Smooth muscle cell (in vitro differentiated cells): Measurements from ENCODE around the gene EVI5L. TPM values are rescaled to one million over a fixed set of nuclear protein-coding genes. Genes with fewer than 3 reads are reported as not detected.

Source experiments
- DNase-seq: peaks from one replicate; lab custom pipeline; 2025; ENCODE audit not compliant: unreplicated experiment; lab: John Stamatoyannopoulos, UW
- H2AFZ ChIP-seq: fragments of 200-600 bp; sonication (generic); 2 replicates; pipeline ENCODE4 v1.6.0; 2016; ENCODE audit warnings: antibody characterized with exemption, low read depth, mild to moderate bottlenecking
- H3F3A ChIP-seq: fragments of 200-600 bp; sonication (generic); 2 replicates; pipeline ENCODE4 v1.6.0; 2017; ENCODE audit warnings: antibody characterized with exemption, low read depth
- H3K27ac ChIP-seq: fragments of 200-600 bp; sonication (generic); 2 replicates; pipeline ENCODE4 v1.5.1; 2016; ENCODE audit warnings: low read depth, mild to moderate bottlenecking
- H3K27me3 ChIP-seq: fragments of 200-600 bp; sonication (generic); 2 replicates; pipeline ENCODE4 v1.6.1; 2016; ENCODE audit warnings: low read depth, mild to moderate bottlenecking
- H3K36me3 ChIP-seq: fragments of 200-600 bp; sonication (generic); 2 replicates; pipeline ENCODE4 v1.5.1; 2016; ENCODE audit warnings: low read depth
- H3K4me1 ChIP-seq: fragments of 200-600 bp; sonication (generic); 2 replicates; pipeline ENCODE4 v1.5.1; 2016; ENCODE audit warnings: low read depth
- H3K4me2 ChIP-seq: fragments of 200-600 bp; sonication (generic); 2 replicates; pipeline ENCODE4 v1.6.0; 2016; ENCODE audit warnings: mild to moderate bottlenecking
- H3K4me3 ChIP-seq: fragments of 200-600 bp; sonication (generic); 2 replicates; pipeline ENCODE4 v1.5.1; 2016; ENCODE audit warnings: mild to moderate bottlenecking
- H3K79me2 ChIP-seq: fragments of 200-600 bp; sonication (generic); 2 replicates; pipeline ENCODE4 v1.6.0; 2016; ENCODE audit warnings: low read depth, mild to moderate bottlenecking
- H3K9ac ChIP-seq: fragments of 200-600 bp; sonication (generic); 2 replicates; pipeline ENCODE4 v1.6.0; 2016; ENCODE audit warnings: low read depth
- H3K9me3 ChIP-seq: fragments of 200-600 bp; sonication (generic); replicated peaks from 2 replicates; pipeline ENCODE4 v1.5.1; 2016; ENCODE audit warnings: low read depth
- H4K20me1 ChIP-seq: fragments of 200-600 bp; sonication (generic); 2 replicates; pipeline ENCODE4 v1.6.0; 2016; ENCODE audit warnings: low read depth
- WGBS: methylation state at CpG from one replicate; pipeline ENCODE4 v1.1.7; 2016; ENCODE audit warnings: low lambda C conversion rate; 5-methylcytosine and 5-hydroxymethylcytosine counted together
- polyA plus RNA-seq: library from polyadenylated mRNA; unstranded; fragments of >200 nt; fragmentation: Nextera tagmentation; extraction: Ambion mirVana; gene quantifications from 2 replicates; pipeline ENCODE4 v1.2.1, GENCODE V29; 2016
- total RNA-seq: library from RNA; depleted of rRNA; stranded (reverse); fragments of >200 nt; gene quantifications from 2 replicates; pipeline ENCODE4 v1.2.3, GENCODE V29; 2014
- TF ChIP-seq, protein P1 (sequence below): fragments of 200-600 bp; sonication (generic); IDR thresholded peaks from 2 replicates; pipeline ENCODE4 v1.5.1; 2017; ENCODE audit warnings: borderline replicate concordance, mild to moderate bottlenecking, antibody characterized with exemption; ENCODE audit not compliant: insufficient read depth, poor library complexity, severe bottlenecking

EVI5L gene
- total and polyA plus RNA-seq, 2 experiments from 2014 or later = 8.8 to 21.2 TPM

DNA sequence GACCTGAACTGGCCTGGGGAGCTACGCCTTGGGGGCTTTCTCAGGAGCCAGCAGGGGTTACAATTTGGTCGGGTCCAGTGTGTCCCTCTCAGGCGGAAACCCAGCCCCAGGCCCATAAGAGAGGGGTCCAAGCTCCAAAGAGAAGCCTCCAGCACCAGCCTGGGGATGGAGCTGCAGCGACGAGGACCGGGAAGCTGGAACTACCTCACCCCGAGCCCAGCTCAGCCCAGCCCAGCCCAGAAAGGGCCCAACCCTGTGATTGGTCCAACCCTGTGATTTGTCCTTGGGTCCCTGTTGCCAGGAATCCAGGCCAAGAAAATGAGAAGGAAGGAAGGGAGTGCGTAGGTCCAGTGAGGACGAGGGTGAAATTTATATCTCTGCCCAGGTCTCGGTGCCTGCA lies 42.9 kb upstream of the EVI5L start:
- no peaks in the 10 kb centered on the region for H3K79me2 ChIP-seq
- no peaks in the 10 kb centered on the region for H3K36me3 ChIP-seq
- no peak overlapping the region for H3K9ac ChIP-seq
- H2AFZ ChIP-seq = no peak overlapping the region
- H3K9me3 ChIP-seq = no peaks in the 10 kb centered on the region
- TF ChIP-seq, protein P1, sequence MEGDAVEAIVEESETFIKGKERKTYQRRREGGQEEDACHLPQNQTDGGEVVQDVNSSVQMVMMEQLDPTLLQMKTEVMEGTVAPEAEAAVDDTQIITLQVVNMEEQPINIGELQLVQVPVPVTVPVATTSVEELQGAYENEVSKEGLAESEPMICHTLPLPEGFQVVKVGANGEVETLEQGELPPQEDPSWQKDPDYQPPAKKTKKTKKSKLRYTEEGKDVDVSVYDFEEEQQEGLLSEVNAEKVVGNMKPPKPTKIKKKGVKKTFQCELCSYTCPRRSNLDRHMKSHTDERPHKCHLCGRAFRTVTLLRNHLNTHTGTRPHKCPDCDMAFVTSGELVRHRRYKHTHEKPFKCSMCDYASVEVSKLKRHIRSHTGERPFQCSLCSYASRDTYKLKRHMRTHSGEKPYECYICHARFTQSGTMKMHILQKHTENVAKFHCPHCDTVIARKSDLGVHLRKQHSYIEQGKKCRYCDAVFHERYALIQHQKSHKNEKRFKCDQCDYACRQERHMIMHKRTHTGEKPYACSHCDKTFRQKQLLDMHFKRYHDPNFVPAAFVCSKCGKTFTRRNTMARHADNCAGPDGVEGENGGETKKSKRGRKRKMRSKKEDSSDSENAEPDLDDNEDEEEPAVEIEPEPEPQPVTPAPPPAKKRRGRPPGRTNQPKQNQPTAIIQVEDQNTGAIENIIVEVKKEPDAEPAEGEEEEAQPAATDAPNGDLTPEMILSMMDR = no peak
- no peak for DNase-seq
- H3K4me1 ChIP-seq = no peaks in the 10 kb centered on the region
- 55% methylated on average over 10 of the region's 10 CpGs for WGBS
- no peak overlapping the region for H3K4me2 ChIP-seq
- no peak overlapping the region for H3K27ac ChIP-seq
- H3F3A ChIP-seq = peaks cover 3% of the 10 kb centered on the region
- peaks cover 31% of the 10 kb centered on the region for H3K27me3 ChIP-seq
- H4K20me1 ChIP-seq = no peaks in the 10 kb centered on the region
- H3K4me3 ChIP-seq = no peak overlapping the region

DNA sequence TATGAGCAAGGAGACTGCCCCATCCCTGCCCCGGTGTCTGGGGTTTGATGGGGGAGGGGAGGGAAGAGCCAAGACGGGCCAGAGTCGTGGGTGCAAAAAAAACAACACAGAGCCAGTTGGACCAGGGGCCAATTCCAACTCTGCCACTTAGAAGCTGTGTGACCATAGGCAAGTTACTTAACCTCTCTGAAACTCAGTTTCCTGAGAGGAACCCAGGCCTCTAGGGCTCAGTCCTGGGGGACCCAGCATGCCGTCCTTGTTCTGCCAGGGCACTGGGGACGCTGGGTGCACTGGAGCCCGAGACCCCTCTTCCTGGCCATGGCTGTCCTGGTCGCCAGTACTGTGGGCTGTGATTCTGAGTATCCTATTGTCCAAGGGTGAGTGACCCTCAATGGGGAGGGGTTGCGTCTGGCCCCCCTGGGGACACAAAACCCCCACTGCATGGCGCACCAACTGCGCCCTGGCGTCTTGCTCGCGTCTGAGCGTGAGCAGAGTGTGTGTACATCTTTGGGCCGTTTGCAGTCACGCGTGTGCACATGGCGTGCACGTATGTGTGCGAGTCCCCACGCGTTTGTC lies 42.3 kb upstream of the EVI5L start:
- Histone ChIP-seq H3K27ac (no peak overlapping the region), H3K4me3 (no peak overlapping the region), H3K9ac (no peak overlapping the region), H3K36me3 (no peaks in the 10 kb centered on the region), H3K9me3 (no peaks in the 10 kb centered on the region), H3F3A (peaks cover 3% of the 10 kb centered on the region), H3K27me3 (peaks cover 31% of the 10 kb centered on the region), H4K20me1 (no peaks in the 10 kb centered on the region), H3K4me1 (no peaks in the 10 kb centered on the region), H3K4me2 (no peak overlapping the region), H3K79me2 (no peaks in the 10 kb centered on the region), H2AFZ (no peak overlapping the region)
- DNase-seq = no peak
- WGBS = 40% methylated on average over 22 of the region's 22 CpGs
- TF ChIP-seq, protein P1 = no peak

DNA sequence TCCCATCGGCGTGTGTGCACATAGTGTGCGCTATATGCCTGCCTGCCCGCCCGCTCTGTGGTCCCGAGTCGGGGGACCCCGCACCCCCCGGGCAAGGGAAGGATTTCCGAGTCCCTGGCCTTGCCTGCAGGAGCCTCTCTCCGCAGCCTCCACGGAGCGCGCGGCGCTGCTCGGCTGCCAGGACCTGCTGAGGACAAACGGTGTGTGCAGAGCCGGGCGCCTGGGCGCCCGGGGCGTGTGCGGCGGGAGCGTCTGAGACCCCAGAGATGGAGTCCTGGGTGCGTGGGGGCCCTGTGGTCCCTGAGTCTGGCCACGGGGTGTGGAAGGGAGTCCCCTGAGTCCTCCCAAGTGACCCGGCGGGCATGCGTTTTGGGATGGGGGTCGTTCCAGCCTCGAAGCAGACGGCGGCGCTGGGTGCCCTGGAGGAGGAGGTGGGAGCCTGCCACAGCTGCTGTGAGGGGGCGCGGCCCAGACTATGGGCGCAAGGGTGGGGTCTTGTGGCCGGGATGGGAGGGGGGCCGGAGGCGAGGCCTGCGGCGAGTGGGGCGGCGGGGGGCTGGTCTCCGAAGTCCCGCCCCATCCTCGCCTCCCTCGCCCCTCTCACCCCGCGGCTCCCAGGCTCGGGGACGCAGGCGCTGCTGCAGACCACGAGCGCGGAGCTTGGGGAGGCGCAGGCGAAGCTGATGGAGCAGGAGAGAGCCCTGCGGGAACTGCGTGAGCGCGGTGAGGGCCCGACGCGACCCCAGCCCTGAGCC lies 41.7 kb upstream of the EVI5L start:
- no peak for DNase-seq
- Histone ChIP-seq H3K4me3 (no peak overlapping the region), H2AFZ (no peak overlapping the region), H3K4me1 (no peaks in the 10 kb centered on the region), H3K9me3 (no peaks in the 10 kb centered on the region), H3K36me3 (no peaks in the 10 kb centered on the region), H3K27me3 (peaks cover 27% of the 10 kb centered on the region), H3K79me2 (no peaks in the 10 kb centered on the region), H3K27ac (no peak overlapping the region), H3K9ac (no peak overlapping the region), H3F3A (peaks cover 3% of the 10 kb centered on the region), H4K20me1 (no peaks in the 10 kb centered on the region), H3K4me2 (peak overlapping the region; percentile 71)
- 16% methylated on average over 42 of the region's 67 CpGs for WGBS
- TF ChIP-seq, protein P1 = no peak
